HCT116 (cell line): ENCODE measurements around the gene MACROD1. TPM values are rescaled to one million over a fixed set of nuclear protein-coding genes. Genes with fewer than 3 reads are reported as not detected.

Experiments used
- ATAC-seq: fragments of 200-7000 bp; cut with Tn5 transposase; 2 replicates; pipeline ENCODE4 v1.9.1; 2020; ENCODE audit warnings: mild to moderate bottlenecking, moderate library complexity
- BruUV-seq: library from RNA; stranded (reverse); fragments of 400-500 nt; replicated peaks from 2 replicates; lab custom pipeline; 2021; lab: Mats Ljungman, UMichigan
- CTCF ChIA-PET: fragments of 300-600 bp; sonication (Branson Sonifier 250); formaldehyde crosslinking; loops from one replicate; lab custom pipeline; 2021; ENCODE audit warnings: antibody characterized with exemption; lab: Charles Lee
- POLR2A ChIA-PET: fragments of 300-600, 350-600 bp; sonication (Branson Sonifier 250); formaldehyde crosslinking; loops from one replicate; lab custom pipeline; 2021; ENCODE audit warnings: antibody characterized with exemption; lab: Charles Lee
- RAD21 ChIA-PET, 2 experiments: fragments of 300-600 bp; sonication (Branson Sonifier 250); formaldehyde crosslinking; loops; one replicate each; lab custom pipeline; 2023; ENCODE audit warnings: low total read pairs in 2 of 2; ENCODE audit not compliant: uncharacterized antibody in 2 of 2, unreplicated experiment in 2 of 2, low non-redundant PET in 1 of 2; lab: Charles Lee
- DNase-seq: peaks from one replicate; pipeline ENCODE4 v3.0.0-alpha.2; 2010; ENCODE audit warnings: low read depth, low spot score
- H2AFZ ChIP-seq: fragments of 200-600 bp; shearing (Covaris generic), sonication (generic); 2 replicates; pipeline ENCODE4 v1.6.1; 2017; ENCODE audit warnings: low read depth, mixed run types, mixed read lengths, antibody characterized with exemption, low read length; ENCODE audit not compliant: poor library complexity, severe bottlenecking
- H3K27ac ChIP-seq: 2 replicates; pipeline ENCODE4 v1.5.1; 2012; ENCODE audit warnings: low read depth, low read length
- H3K27me3 ChIP-seq: fragments of 200-600 bp; sonication (generic); 2 replicates; pipeline ENCODE4 v1.6.1; 2016; ENCODE audit warnings: mixed run types, low read length, mixed read lengths; ENCODE audit not compliant: insufficient read depth
- H3K36me3 ChIP-seq, 2 experiments: fragments of 200-500 bp in 1 of 2; fragments of 200-600 bp in 1 of 2; sonication (Bioruptor generic) in 1 of 2; sonication (generic) in 1 of 2; 2 replicates each; pipeline versions ENCODE4 v1.5.1 to v1.6.1; 2014 to 2016; ENCODE audit warnings: low read length in 2 of 2, inconsistent platforms in 1 of 2, mixed read lengths in 1 of 2, mixed run types in 1 of 2; ENCODE audit not compliant: insufficient read depth in 2 of 2, control insufficient read depth in 1 of 2
- H3K4me1 ChIP-seq, 2 experiments: fragments of 200-600 bp in 1 of 2; sonication (generic) in 1 of 2; 2 replicates each; pipeline versions ENCODE4 v1.5.1 to v1.6.1; 2012 to 2017; ENCODE audit warnings: low read length in 2 of 2, inconsistent platforms in 1 of 2, mild to moderate bottlenecking in 1 of 2, mixed read lengths in 1 of 2, mixed run types in 1 of 2, moderate library complexity in 1 of 2; ENCODE audit not compliant: insufficient read depth in 2 of 2, control insufficient read depth in 1 of 2
- H3K4me2 ChIP-seq: fragments of 200-600 bp; sonication (generic); 2 replicates; pipeline ENCODE4 v1.6.1; 2017; ENCODE audit warnings: mixed run types, low read length, mixed read lengths
- H3K4me3 ChIP-seq, 2 experiments: fragments of 200-600 bp in 1 of 2; sonication (generic) in 1 of 2; replicated peaks in 1 of 2; 2 replicates each; pipeline ENCODE4 v1.5.1; 2011 to 2016; ENCODE audit warnings: low read length in 2 of 2, control low read depth in 1 of 2, low read depth in 1 of 2, mild to moderate bottlenecking in 1 of 2, mixed read lengths in 1 of 2, mixed run types in 1 of 2
- H3K79me2 ChIP-seq: fragments of 200-600 bp; sonication (generic); 2 replicates; pipeline ENCODE4 v1.6.1; 2017; ENCODE audit warnings: mild to moderate bottlenecking, mixed run types, low read length, moderate library complexity, mixed read lengths; ENCODE audit not compliant: insufficient read depth
- H3K9ac ChIP-seq: fragments of 200-600 bp; sonication (generic); 2 replicates; pipeline ENCODE4 v1.6.1; 2016; ENCODE audit warnings: low read length, mixed read lengths
- H3K9me2 ChIP-seq: fragments of 200-600 bp; sonication (generic), shearing (Covaris generic); 2 replicates; pipeline ENCODE4 v1.6.1; 2017; ENCODE audit warnings: mixed run types, mild to moderate bottlenecking, moderate library complexity; ENCODE audit not compliant: insufficient read depth
- H3K9me3 ChIP-seq, 2 experiments: fragments of 200-500 bp in 1 of 2; fragments of 200-600 bp in 1 of 2; sonication (Bioruptor generic) in 1 of 2; sonication (generic) in 1 of 2; 2 replicates each; pipeline ENCODE4 v1.6.1; 2014 to 2017; ENCODE audit warnings: low read length in 2 of 2, mixed read lengths in 2 of 2, inconsistent platforms in 1 of 2, low read depth in 1 of 2, mild to moderate bottlenecking in 1 of 2, mixed run types in 1 of 2, moderate library complexity in 1 of 2; ENCODE audit not compliant: control insufficient read depth in 1 of 2, insufficient read depth in 1 of 2
- H4K20me1 ChIP-seq: fragments of 200-600 bp; sonication (generic), shearing (Covaris generic); 2 replicates; pipeline ENCODE4 v1.6.1; 2017; ENCODE audit warnings: mixed run types, mild to moderate bottlenecking, moderate library complexity; ENCODE audit not compliant: insufficient read depth
- ATF3 ChIP-seq: IDR thresholded peaks from 2 replicates; pipeline ENCODE4 v1.6.1; 2012
- CBX3 ChIP-seq: IDR thresholded peaks from 2 replicates; pipeline ENCODE4 v1.6.1; 2012; ENCODE audit warnings: low read depth
- CEBPB ChIP-seq: IDR thresholded peaks from 2 replicates; pipeline ENCODE4 v1.6.1; 2012; ENCODE audit warnings: low read depth
- EGR1 ChIP-seq: IDR thresholded peaks from 2 replicates; pipeline ENCODE4 v1.6.1; 2012; ENCODE audit warnings: low read depth
- ELF1 ChIP-seq: IDR thresholded peaks from 2 replicates; pipeline ENCODE4 v1.6.1; 2012; ENCODE audit warnings: low read depth, borderline replicate concordance
- EZH2phosphoT487 ChIP-seq: fragments of 200-600 bp; IDR thresholded peaks from 2 replicates; pipeline ENCODE4 v1.6.1; 2018; ENCODE audit warnings: antibody characterized with exemption, borderline replicate concordance
- FOSL1 ChIP-seq: IDR thresholded peaks from 2 replicates; pipeline ENCODE4 v1.6.1; 2012; ENCODE audit warnings: low read depth
- JUND ChIP-seq: IDR thresholded peaks from 2 replicates; pipeline ENCODE4 v1.6.1; 2012
- MAX ChIP-seq: IDR thresholded peaks from 2 replicates; pipeline ENCODE4 v1.6.1; 2012
- POLR2A ChIP-seq: IDR thresholded peaks from 2 replicates; pipeline ENCODE4 v1.7.0; 2011; ENCODE audit warnings: borderline replicate concordance; ENCODE audit not compliant: insufficient read depth, insufficient read length; ENCODE audit errors: extremely low read depth
- POLR2AphosphoS5 ChIP-seq: IDR thresholded peaks from 2 replicates; pipeline ENCODE4 v1.6.1; 2011; ENCODE audit warnings: mild to moderate bottlenecking, low read depth, low read length, moderate library complexity
- RAD21 ChIP-seq: IDR thresholded peaks from 2 replicates; pipeline ENCODE4 v1.6.1; 2012; ENCODE audit warnings: low read depth, mild to moderate bottlenecking
- SIN3A ChIP-seq: IDR thresholded peaks from 2 replicates; pipeline ENCODE4 v1.6.1; 2012; ENCODE audit warnings: low read depth
- SP1 ChIP-seq: IDR thresholded peaks from 2 replicates; pipeline ENCODE4 v1.6.1; 2012; ENCODE audit warnings: low read depth
- TCF7L2 ChIP-seq: IDR thresholded peaks from 2 replicates; pipeline ENCODE4 v1.7.0; 2011; ENCODE audit warnings: borderline replicate concordance, inconsistent platforms; ENCODE audit not compliant: insufficient read depth, insufficient read length; ENCODE audit errors: extremely low read depth
- YY1 ChIP-seq: IDR thresholded peaks from 2 replicates; pipeline ENCODE4 v1.6.1; 2011; ENCODE audit warnings: low read length, low read depth, moderate library complexity, mild to moderate bottlenecking; ENCODE audit not compliant: insufficient replicate concordance; ENCODE audit errors: extremely low read depth
- ZBTB33 ChIP-seq: IDR thresholded peaks from 2 replicates; pipeline ENCODE4 v1.6.1; 2011; ENCODE audit warnings: mild to moderate bottlenecking, low read length, moderate library complexity; ENCODE audit not compliant: insufficient replicate concordance; ENCODE audit errors: extremely low read depth
- ZFX ChIP-seq: fragments of 450-650 bp; IDR thresholded peaks from 2 replicates; pipeline ENCODE4 v1.6.1; 2017
- intact Hi-C: fragments of 100-400 bp; cut with micrococcal nuclease; formaldehyde crosslinking; loops from 2 replicates; pipeline ENCODE4 v1.10.0; 2022
- total RNA-seq: library from RNA; stranded (reverse); gene quantifications from one replicate; pipeline ENCODE4 v1.2.1, GENCODE V29; 2021; ENCODE audit not compliant: unreplicated experiment

Gene MACROD1
- total RNA-seq, 1 experiment from 2014 or later = 61.1 TPM

GRCh38 chr11:64098318-64098831, 67.5 kb downstream of the MACROD1 start:
- no peak overlapping the region for H3K9ac ChIP-seq
- peaks cover 18 to 23% of the 10 kb centered on the region in 2 experiments for H3K4me1 ChIP-seq
- ATAC-seq = no peak
- H3K27me3 ChIP-seq = no peaks in the 10 kb centered on the region
- no peak overlapping the region for H2AFZ ChIP-seq
- no peak overlapping the region for H3K4me2 ChIP-seq
- no peaks in the 10 kb centered on the region for H3K36me3 ChIP-seq
- no peak for TF ChIP-seq POLR2AphosphoS5
- TF ChIP-seq ATF3 = no peak
- no peak for TF ChIP-seq FOSL1
- TF ChIP-seq MAX = no peak
- TF ChIP-seq CEBPB = no peak
- no peak for TF ChIP-seq YY1
- TF ChIP-seq EZH2phosphoT487 = no peak
- no peak for TF ChIP-seq SP1
- TF ChIP-seq RAD21 = no peak
- no peak for TF ChIP-seq ELF1
- TF ChIP-seq JUND = no peak
- TF ChIP-seq CBX3 = no peak
- TF ChIP-seq SIN3A = no peak
- TF ChIP-seq TCF7L2 = no peak
- no peak for TF ChIP-seq EGR1
- TF ChIP-seq ZFX = no peak
- no peak for TF ChIP-seq ZBTB33
- no peak for TF ChIP-seq POLR2A
- H3K79me2 ChIP-seq = no peaks in the 10 kb centered on the region
- ChIA-PET CTCF (no interaction called here), RAD21 (no interaction called here), POLR2A (no interaction called here)
- H3K4me3 ChIP-seq = no peak overlapping the region
- no peaks in the 10 kb centered on the region for H3K9me2 ChIP-seq
- H4K20me1 ChIP-seq = no peaks in the 10 kb centered on the region; the same call in 1 of the 2 replicates
- DNase-seq = no peak
- no TSS peak for BruUV-seq
- no peak overlapping the region for H3K27ac ChIP-seq
- intact Hi-C loops = no loop called here
- H3K9me3 ChIP-seq = no peaks in the 10 kb centered on the region
